ENCODE results near the gene HS3ST3A1. TPM values are rescaled to one million over a fixed set of nuclear protein-coding genes. Genes with fewer than 3 reads are reported as not detected.

Gene HS3ST3A1
- total and polyA plus RNA-seq, 10 donors, result 1.9 to 25.9 (median 16.4) TPM

DNA sequence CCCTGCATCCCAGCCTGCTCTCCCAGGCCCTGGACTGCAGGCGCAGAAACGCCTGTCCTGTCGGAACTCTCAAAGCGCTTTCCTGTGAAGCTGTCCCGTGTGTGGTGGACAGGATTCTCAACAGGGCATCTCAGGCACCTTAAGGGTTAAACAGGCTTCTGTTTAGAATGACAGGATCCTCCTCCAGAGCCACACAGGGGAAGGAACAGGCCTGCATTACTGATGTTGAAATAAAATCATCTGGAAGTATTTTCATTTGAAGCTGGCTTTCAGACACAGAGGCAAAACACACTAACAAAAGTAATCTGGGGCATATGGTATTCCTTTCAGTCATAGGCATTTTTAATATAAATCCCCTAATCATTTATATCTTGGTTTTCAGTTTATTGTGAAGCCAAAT is 7.4 kb downstream of the HS3ST3A1 start:
- H3K4me1 ChIP-seq, result peaks cover 0 to 62% (median 14%) of the 10 kb centered on the region in 6 donors
- H3K36me3 ChIP-seq, result no peaks in the 10 kb centered on the region
- no peak for DNase-seq
- H3K27ac ChIP-seq, result peak overlapping the region in 3 of 8 donors; percentile 5 to 45 (median 27)
- intact Hi-C loops (cut with DNase I; ENCODE audit: low total_unique reads), result loop anchor here (5.0 kb wide), 1 partner anchor 1333 kb away; no protein-coding TSS in a partner anchor
- TF ChIP-seq POLR2AphosphoS5 (IDR thresholded peaks at IDR 0.05) (no peak), POLR2A (IDR thresholded peaks at IDR 0.05) (no peak)
- TF ChIP-seq, protein P1, sequence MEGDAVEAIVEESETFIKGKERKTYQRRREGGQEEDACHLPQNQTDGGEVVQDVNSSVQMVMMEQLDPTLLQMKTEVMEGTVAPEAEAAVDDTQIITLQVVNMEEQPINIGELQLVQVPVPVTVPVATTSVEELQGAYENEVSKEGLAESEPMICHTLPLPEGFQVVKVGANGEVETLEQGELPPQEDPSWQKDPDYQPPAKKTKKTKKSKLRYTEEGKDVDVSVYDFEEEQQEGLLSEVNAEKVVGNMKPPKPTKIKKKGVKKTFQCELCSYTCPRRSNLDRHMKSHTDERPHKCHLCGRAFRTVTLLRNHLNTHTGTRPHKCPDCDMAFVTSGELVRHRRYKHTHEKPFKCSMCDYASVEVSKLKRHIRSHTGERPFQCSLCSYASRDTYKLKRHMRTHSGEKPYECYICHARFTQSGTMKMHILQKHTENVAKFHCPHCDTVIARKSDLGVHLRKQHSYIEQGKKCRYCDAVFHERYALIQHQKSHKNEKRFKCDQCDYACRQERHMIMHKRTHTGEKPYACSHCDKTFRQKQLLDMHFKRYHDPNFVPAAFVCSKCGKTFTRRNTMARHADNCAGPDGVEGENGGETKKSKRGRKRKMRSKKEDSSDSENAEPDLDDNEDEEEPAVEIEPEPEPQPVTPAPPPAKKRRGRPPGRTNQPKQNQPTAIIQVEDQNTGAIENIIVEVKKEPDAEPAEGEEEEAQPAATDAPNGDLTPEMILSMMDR (IDR thresholded peaks at IDR 0.05 in 8 of 11, conservative IDR thresholded peaks at IDR 0.05 in 3 of 11), result no peak
- H3K9me3 ChIP-seq, result no peaks in the 10 kb centered on the region
- peaks cover 0 to 14% (median 0%) of the 10 kb centered on the region in 7 donors for H3K27me3 ChIP-seq (replicated peaks in 1 of 7)
- H3K4me3 ChIP-seq, result no peak overlapping the region
- WGBS, 5 donors, result 84 to 94% (median 92%) methylated on average over 5 of the region's 5 CpGs

DNA sequence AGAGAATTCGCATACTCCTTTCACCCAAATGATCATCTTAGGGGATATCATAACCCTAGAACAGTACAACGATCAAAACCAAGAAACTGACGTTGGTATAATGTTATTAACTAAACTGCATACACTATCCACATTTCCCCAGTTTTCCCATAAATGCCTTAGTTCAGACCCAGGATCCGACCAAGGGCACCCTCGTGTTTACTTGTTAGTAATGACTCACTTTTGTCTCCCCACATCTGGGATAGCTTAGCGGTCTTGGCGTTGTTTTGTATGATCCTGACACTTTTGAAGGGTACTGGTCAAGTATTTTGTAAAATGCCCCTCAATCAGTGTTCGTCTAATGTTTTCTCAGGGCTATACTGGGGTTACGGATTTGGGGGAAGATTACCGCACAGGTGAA is 8.0 kb downstream of the HS3ST3A1 start:
- Histone ChIP-seq H3K27me3 (replicated peaks in 1 of 7) (peaks cover 0 to 12% (median 0%) of the 10 kb centered on the region in 7 donors), H3K27ac (peak overlapping the region in 3 of 8 donors; percentile 5 to 45 (median 27)), H3K4me3 (no peak overlapping the region), H3K4me1 (peaks cover 0 to 63% (median 14%) of the 10 kb centered on the region in 6 donors), H3K9me3 (no peaks in the 10 kb centered on the region), H3K36me3 (no peaks in the 10 kb centered on the region)
- TF ChIP-seq POLR2AphosphoS5 (IDR thresholded peaks at IDR 0.05), result no peak
- TF ChIP-seq POLR2A (IDR thresholded peaks at IDR 0.05), result no peak
- TF ChIP-seq, protein P1 (IDR thresholded peaks at IDR 0.05 in 8 of 11, conservative IDR thresholded peaks at IDR 0.05 in 3 of 11), result no peak
- DNase-seq, result no peak
- intact Hi-C loops (cut with DNase I; ENCODE audit: low total_unique reads), result loop anchor here (5.0 kb wide), 1 partner anchor 1334 kb away; no protein-coding TSS in a partner anchor
- 84 to 94% (median 87%) methylated on average over 10 of the region's 10 CpGs for WGBS, 5 donors

DNA sequence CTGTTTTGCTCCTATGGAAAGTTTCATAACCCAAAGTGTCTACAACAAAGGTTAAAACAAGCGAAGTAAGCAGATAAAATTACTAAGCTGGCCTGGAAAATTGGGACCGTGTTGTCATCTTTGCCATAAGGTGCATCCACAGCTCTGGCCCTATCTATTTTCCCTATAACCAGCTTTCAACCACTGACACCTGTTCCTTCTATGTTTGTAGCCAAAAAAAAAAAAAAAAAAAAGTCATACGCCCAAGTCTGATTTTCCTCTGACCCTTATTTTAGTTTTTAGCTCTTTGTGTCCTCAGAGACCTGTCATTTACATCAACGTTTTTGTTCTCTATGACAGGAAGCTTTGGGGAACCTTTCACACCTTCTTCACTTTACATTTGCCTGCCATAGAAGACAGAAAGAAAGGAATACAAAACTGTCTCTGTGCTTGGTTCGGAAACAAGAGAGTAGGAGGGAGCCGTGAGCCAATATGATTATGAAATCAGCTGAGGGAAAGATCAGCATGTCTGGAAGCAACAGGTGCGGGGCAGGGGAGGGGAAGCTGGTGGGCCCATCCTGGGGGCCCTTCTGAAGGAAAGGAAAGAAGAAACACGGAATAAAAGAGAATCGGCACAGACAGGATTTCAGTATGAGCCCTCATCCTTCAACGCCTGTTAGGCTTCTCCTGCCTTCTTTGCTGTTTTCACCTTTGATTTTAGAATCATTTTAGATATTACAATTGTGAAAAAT is 8.5 kb downstream of the HS3ST3A1 start:
- H3K27me3 ChIP-seq (replicated peaks in 1 of 7), result peaks cover 0 to 7% (median 0%) of the 10 kb centered on the region in 7 donors
- peaks cover 0 to 57% (median 14%) of the 10 kb centered on the region in 6 donors for H3K4me1 ChIP-seq
- H3K36me3 ChIP-seq, result no peaks in the 10 kb centered on the region
- no peak overlapping the region for H3K4me3 ChIP-seq
- TF ChIP-seq POLR2AphosphoS5 (IDR thresholded peaks at IDR 0.05) (no peak), POLR2A (IDR thresholded peaks at IDR 0.05) (no peak)
- TF ChIP-seq, protein P1 (IDR thresholded peaks at IDR 0.05 in 8 of 11, conservative IDR thresholded peaks at IDR 0.05 in 3 of 11), result no peak
- 75 to 87% (median 81%) methylated on average over 10 of the region's 10 CpGs for WGBS, 5 donors
- no peaks in the 10 kb centered on the region for H3K9me3 ChIP-seq
- DNase-seq, result no peak
- H3K27ac ChIP-seq, result peak overlapping the region in 3 of 8 donors; percentile 1 to 26 (median 21)
- intact Hi-C loops (cut with DNase I; ENCODE audit: low total_unique reads), result loop anchor here (5.0 kb wide), 1 partner anchor 1334 kb away; no protein-coding TSS in a partner anchor

DNA sequence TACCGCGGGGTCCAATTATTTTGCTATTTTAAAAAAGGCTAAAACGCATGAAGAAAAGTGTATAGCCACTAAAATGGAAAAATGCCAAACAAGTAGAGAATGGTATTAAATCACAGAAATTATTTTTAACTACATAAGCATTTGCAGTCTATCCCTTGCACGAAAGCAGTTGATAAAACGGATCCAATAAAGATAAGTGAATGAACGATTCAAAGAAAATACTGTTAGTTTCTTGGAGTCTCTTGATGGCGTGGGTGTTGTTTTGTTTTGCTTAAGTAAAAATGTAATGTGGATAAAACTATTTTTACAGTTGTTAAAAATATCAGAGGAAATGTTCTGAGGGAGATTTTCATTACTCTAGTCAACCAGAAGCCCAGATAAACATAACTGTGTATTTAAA is 9.3 kb downstream of the HS3ST3A1 start:
- intact Hi-C loops (cut with DNase I; ENCODE audit: low total_unique reads), result loop anchor here (5.0 kb wide), 1 partner anchor 1335 kb away; no protein-coding TSS in a partner anchor
- no peak for DNase-seq
- TF ChIP-seq, protein P1 (IDR thresholded peaks at IDR 0.05 in 8 of 11, conservative IDR thresholded peaks at IDR 0.05 in 3 of 11), result no peak
- TF ChIP-seq POLR2A (IDR thresholded peaks at IDR 0.05) (no peak), POLR2AphosphoS5 (IDR thresholded peaks at IDR 0.05) (no peak)
- H3K4me3 ChIP-seq, result no peak overlapping the region
- no peaks in the 10 kb centered on the region for H3K36me3 ChIP-seq
- H3K27ac ChIP-seq, result peak overlapping the region in 3 of 8 donors; percentile 1 to 26 (median 21)
- no peaks in the 10 kb centered on the region for H3K9me3 ChIP-seq
- peaks cover 0 to 6% (median 0%) of the 10 kb centered on the region in 7 donors for H3K27me3 ChIP-seq (replicated peaks in 1 of 7)
- WGBS, 5 donors, result 67 to 88% (median 82%) methylated on average over 7 of the region's 7 CpGs
- peaks cover 0 to 50% (median 9%) of the 10 kb centered on the region in 6 donors for H3K4me1 ChIP-seq
